ENCODE measurements around the gene FBP2.
"Not testable (repeated sequence)": the region's sequence is repeated elsewhere in the genome, so short reads cannot be mapped to it uniquely, and the experiment has no call there.

Gene FBP2

GRCh38 chr9:94563548-94563947 is 30.1 kb downstream of the FBP2 start:
- no peaks in the 10 kb centered on the region for H3K36me3 Mint-ChIP-seq (ENCODE audit: low read depth)
- H3K4me3 Mint-ChIP-seq = no peak overlapping the region
- no peaks in the 10 kb centered on the region for H3K9me3 Mint-ChIP-seq
- peaks cover 1% of the 10 kb centered on the region for H3K4me1 Mint-ChIP-seq (ENCODE audit: low read depth)
- peaks cover 4% of the 10 kb centered on the region for H3K27me3 Mint-ChIP-seq (ENCODE audit: low read depth)
- no peak overlapping the region for H3K27ac Mint-ChIP-seq

GRCh38 chr9:94560237-94560636 is 33.4 kb downstream of the FBP2 start:
- peaks cover 3% of the 10 kb centered on the region for H3K27me3 Mint-ChIP-seq (ENCODE audit: low read depth)
- no peaks in the 10 kb centered on the region for H3K36me3 Mint-ChIP-seq (ENCODE audit: low read depth)

GRCh38 chr9:94557376-94557775 is 36.2 kb downstream of the FBP2 start:
- Mint-ChIP-seq H3K4me3 (no peak overlapping the region), H3K4me1 (ENCODE audit: low read depth) (no peaks in the 10 kb centered on the region)

More at GRCh38 chr9:94560237-94560636, 33.4 kb downstream of the FBP2 start:
- H3K27ac Mint-ChIP-seq = no peak overlapping the region
- H3K4me3 Mint-ChIP-seq = no peak overlapping the region
- peaks cover 1% of the 10 kb centered on the region for H3K4me1 Mint-ChIP-seq (ENCODE audit: low read depth)
- no peaks in the 10 kb centered on the region for H3K9me3 Mint-ChIP-seq

GRCh38 chr9:94554439-94555331 is 38.9 kb downstream of the FBP2 start, which contains the start of gene PCAT7:
PCAT7 (plus strand) TSS chr9:94555083.
- H3K4me3 Mint-ChIP-seq = no peak within 1 kb of the TSS
- no peaks in the 10 kb centered on the region for H3K9me3 Mint-ChIP-seq
- no peaks in the 10 kb centered on the region for H3K36me3 Mint-ChIP-seq (ENCODE audit: low read depth)
- H3K27me3 Mint-ChIP-seq (ENCODE audit: low read depth) = peaks cover 12% of the 10 kb centered on the region
- H3K27ac Mint-ChIP-seq = no peak within 1 kb of the TSS
- no peaks in the 10 kb centered on the region for H3K4me1 Mint-ChIP-seq (ENCODE audit: low read depth)

More at GRCh38 chr9:94557376-94557775, 36.2 kb downstream of the FBP2 start:
- H3K36me3 Mint-ChIP-seq (ENCODE audit: low read depth) = no peaks in the 10 kb centered on the region
- no peaks in the 10 kb centered on the region for H3K9me3 Mint-ChIP-seq
- H3K27ac Mint-ChIP-seq = no peak overlapping the region
- H3K27me3 Mint-ChIP-seq (ENCODE audit: low read depth) = no peaks in the 10 kb centered on the region

GRCh38 chr9:94554078-94554438 is 39.6 kb downstream of the FBP2 start:
- H3K27me3 Mint-ChIP-seq (ENCODE audit: low read depth) = peaks cover 16% of the 10 kb centered on the region
- H3K36me3 Mint-ChIP-seq (ENCODE audit: low read depth) = no peaks in the 10 kb centered on the region
- H3K27ac Mint-ChIP-seq = no peak overlapping the region
- H3K4me1 Mint-ChIP-seq (ENCODE audit: low read depth) = no peaks in the 10 kb centered on the region
- H3K9me3 Mint-ChIP-seq = no peaks in the 10 kb centered on the region
- H3K4me3 Mint-ChIP-seq = no peak overlapping the region

GRCh38 chr9:94553029-94553938 is 40.3 kb downstream of the FBP2 start:
- no peak overlapping the region for H3K27ac Mint-ChIP-seq
- H3K4me3 Mint-ChIP-seq = no peak overlapping the region
- no peaks in the 10 kb centered on the region for H3K4me1 Mint-ChIP-seq (ENCODE audit: low read depth)
- no peaks in the 10 kb centered on the region for H3K9me3 Mint-ChIP-seq
- no peaks in the 10 kb centered on the region for H3K36me3 Mint-ChIP-seq (ENCODE audit: low read depth)
- H3K27me3 Mint-ChIP-seq (ENCODE audit: low read depth) = peaks cover 21% of the 10 kb centered on the region

- no peaks in the 10 kb centered on the region for H3K36me3 Mint-ChIP-seq (ENCODE audit: low read depth)
- H3K9me3 Mint-ChIP-seq = no peaks in the 10 kb centered on the region
- no peak overlapping the region for H3K4me3 Mint-ChIP-seq
- H3K27me3 Mint-ChIP-seq (ENCODE audit: low read depth) = peaks cover 29% of the 10 kb centered on the region
- H3K27ac Mint-ChIP-seq = no peak overlapping the region
- no peaks in the 10 kb centered on the region for H3K4me1 Mint-ChIP-seq (ENCODE audit: low read depth)
These were observed 47.7 kb downstream of the FBP2 start for GRCh38 chr9:94545940-94546339.

GRCh38 chr9:94544335-94544734 is 49.3 kb downstream of the FBP2 start:
- not testable (repeated sequence) for H3K4me3 Mint-ChIP-seq; H3K36me3 Mint-ChIP-seq (ENCODE audit: low read depth)
- H3K27me3 Mint-ChIP-seq (ENCODE audit: low read depth) = peaks cover 18% of the 10 kb centered on the region

GRCh38 chr9:94538908-94539307 is 54.7 kb downstream of the FBP2 start:
- Mint-ChIP-seq H3K36me3 (ENCODE audit: low read depth) (no peaks in the 10 kb centered on the region), H3K9me3 (no peaks in the 10 kb centered on the region), H3K27ac (no peak overlapping the region), H3K27me3 (ENCODE audit: low read depth) (no peaks in the 10 kb centered on the region), H3K4me1 (ENCODE audit: low read depth) (no peaks in the 10 kb centered on the region), H3K4me3 (no peak overlapping the region)

More at GRCh38 chr9:94544335-94544734, 49.3 kb downstream of the FBP2 start:
- not testable (repeated sequence) for H3K9me3 Mint-ChIP-seq; H3K4me1 Mint-ChIP-seq (ENCODE audit: low read depth); H3K27ac Mint-ChIP-seq

GRCh38 chr9:94534901-94535300 is 58.7 kb downstream of the FBP2 start:
- Mint-ChIP-seq H3K36me3 (ENCODE audit: low read depth) (no peaks in the 10 kb centered on the region), H3K9me3 (no peaks in the 10 kb centered on the region), H3K27ac (no peak overlapping the region), H3K4me1 (ENCODE audit: low read depth) (no peaks in the 10 kb centered on the region), H3K4me3 (no peak overlapping the region), H3K27me3 (ENCODE audit: low read depth) (no peaks in the 10 kb centered on the region)

GRCh38 chr9:94533601-94534000 is 60.0 kb downstream of the FBP2 start:
- no peaks in the 10 kb centered on the region for H3K4me1 Mint-ChIP-seq (ENCODE audit: low read depth)
- no peak overlapping the region for H3K27ac Mint-ChIP-seq
- no peaks in the 10 kb centered on the region for H3K9me3 Mint-ChIP-seq
- no peaks in the 10 kb centered on the region for H3K27me3 Mint-ChIP-seq (ENCODE audit: low read depth)
- no peaks in the 10 kb centered on the region for H3K36me3 Mint-ChIP-seq (ENCODE audit: low read depth)
- no peak overlapping the region for H3K4me3 Mint-ChIP-seq

- no peak overlapping the region for H3K27ac Mint-ChIP-seq
- H3K9me3 Mint-ChIP-seq = no peaks in the 10 kb centered on the region
- H3K36me3 Mint-ChIP-seq (ENCODE audit: low read depth) = no peaks in the 10 kb centered on the region
- H3K4me3 Mint-ChIP-seq = no peak overlapping the region
- H3K27me3 Mint-ChIP-seq (ENCODE audit: low read depth) = no peaks in the 10 kb centered on the region
- no peaks in the 10 kb centered on the region for H3K4me1 Mint-ChIP-seq (ENCODE audit: low read depth)
These were observed 60.5 kb downstream of the FBP2 start for GRCh38 chr9:94533155-94533554.

GRCh38 chr9:94528886-94529285 is 64.7 kb downstream of the FBP2 start:
- no peaks in the 10 kb centered on the region for H3K9me3 Mint-ChIP-seq
- H3K4me1 Mint-ChIP-seq (ENCODE audit: low read depth) = no peaks in the 10 kb centered on the region
- no peaks in the 10 kb centered on the region for H3K36me3 Mint-ChIP-seq (ENCODE audit: low read depth)
- H3K27ac Mint-ChIP-seq = no peak overlapping the region
- H3K4me3 Mint-ChIP-seq = no peak overlapping the region
- H3K27me3 Mint-ChIP-seq (ENCODE audit: low read depth) = peaks cover 4% of the 10 kb centered on the region

- Mint-ChIP-seq H3K36me3 (ENCODE audit: low read depth) (no peaks in the 10 kb centered on the region), H3K9me3 (no peaks in the 10 kb centered on the region), H3K27me3 (ENCODE audit: low read depth) (peaks cover 4% of the 10 kb centered on the region), H3K27ac (no peak overlapping the region), H3K4me1 (ENCODE audit: low read depth) (no peaks in the 10 kb centered on the region), H3K4me3 (no peak overlapping the region)
These were observed 66.7 kb downstream of the FBP2 start for GRCh38 chr9:94526951-94527350.

- H3K36me3 Mint-ChIP-seq (ENCODE audit: low read depth) = no peaks in the 10 kb centered on the region
- H3K27me3 Mint-ChIP-seq (ENCODE audit: low read depth) = peaks cover 4% of the 10 kb centered on the region
- no peaks in the 10 kb centered on the region for H3K4me1 Mint-ChIP-seq (ENCODE audit: low read depth)
- no peak overlapping the region for H3K27ac Mint-ChIP-seq
- H3K9me3 Mint-ChIP-seq = no peaks in the 10 kb centered on the region
- no peak overlapping the region for H3K4me3 Mint-ChIP-seq
These were observed 67.4 kb downstream of the FBP2 start for GRCh38 chr9:94526271-94526670.
